Kidney (tissue), 14 donors: Measurements from ENCODE around the gene BRD7. TPM values are rescaled to one million over a fixed set of nuclear protein-coding genes. Genes with fewer than 3 reads are reported as not detected.

Experiments used
- DNase-seq, 5 donors: peaks; one replicate each; pipeline ENCODE4 v3.0.0-alpha.2; 2013 to 2020
- FAIRE-seq: peaks from 2 replicates; lab custom pipeline; 2012; peaks lifted over from hg19 to GRCh38; lab: Jason Lieb, UNC
- H3K27ac ChIP-seq, 2 donors: one replicate each; pipeline ENCODE4 v1.7.0; 2013; ENCODE audit warnings: low read depth in 2 of 2, low read length in 2 of 2, inconsistent platforms in 1 of 2
- H3K27me3 ChIP-seq: one replicate; pipeline ENCODE4 v1.7.1; 2013; ENCODE audit warnings: low read length, inconsistent platforms; ENCODE audit not compliant: control insufficient read depth, insufficient read depth
- H3K36me3 ChIP-seq, 3 donors: one replicate each; pipeline versions ENCODE4 v1.7.0 to v1.7.1; 2013; ENCODE audit warnings: low read length in 3 of 3, control low read depth in 1 of 3, inconsistent platforms in 1 of 3; ENCODE audit not compliant: insufficient read depth in 3 of 3, control insufficient read depth in 2 of 3
- H3K4me1 ChIP-seq, 3 donors: one replicate each; pipeline versions ENCODE4 v1.7.0 to v1.7.1; 2013; ENCODE audit warnings: low read length in 3 of 3, inconsistent platforms in 1 of 3, low read depth in 1 of 3; ENCODE audit not compliant: control insufficient read depth in 2 of 3, insufficient read depth in 2 of 3
- H3K4me3 ChIP-seq, 3 donors: one replicate each; pipeline versions ENCODE4 v1.7.0 to v1.8.1; 2013; ENCODE audit warnings: low read length in 3 of 3, control low read depth in 1 of 3, inconsistent platforms in 1 of 3
- H3K9ac ChIP-seq, 3 donors: one replicate each; pipeline versions ENCODE4 v1.7.0 to v1.7.1; 2013; ENCODE audit warnings: low read length in 3 of 3, control low read depth in 1 of 3, inconsistent platforms in 1 of 3
- H3K9me3 ChIP-seq, 3 donors: one replicate each; pipeline versions ENCODE4 v1.7.0 to v1.7.1; 2013; ENCODE audit warnings: low read length in 3 of 3, control low read depth in 1 of 3, inconsistent platforms in 1 of 3; ENCODE audit not compliant: control insufficient read depth in 2 of 3, insufficient read depth in 1 of 3
- intact Hi-C: fragments of 100-400 bp; cut with DNase I; formaldehyde crosslinking; loops from one replicate; pipeline ENCODE4 v1.11.1; 2022
- polyA plus RNA-seq: library from polyadenylated mRNA; stranded (reverse); fragments of 350-450 nt; fragmentation: Illumina TruSeq; extraction: RNeasy Lipid Tissue Mini Kit (QIAGEN cat#74804); gene quantifications from one replicate; pipeline ENCODE4 v1.2.3, GENCODE V29; 2014; ENCODE audit warnings: low read depth, low replicate concordance; ENCODE audit not compliant: insufficient read depth
- total RNA-seq: library from RNA; stranded (reverse); fragmentation: NEBNext Ultra II Directional; extraction: Animal tissue kit (Norgen Biotek cat#: 25700); gene quantifications from one replicate; pipeline ENCODE4 v1.2.1, GENCODE V29; 2021
- TF ChIP-seq, protein P1 (sequence below): IDR thresholded peaks from 3 replicates; pipeline ENCODE4 v1.5.1; 2012; ENCODE audit warnings: mild to moderate bottlenecking, moderate library complexity, borderline replicate concordance; ENCODE audit not compliant: insufficient read depth; ENCODE audit errors: extremely low read depth
- donor health status: control.
- donor health status: control.
- donor health status: control.
- donor health status: control.
- donor health status: control.
- donor health status: DM: yes; HTN: yes; CAD: no.
- donor health status: Normal renal cell carcinoma (clear cell type).

The BRD7 gene
- total and polyA plus RNA-seq, 2 donors from 2014 or later: 44.1 to 68.0 TPM

DNA sequence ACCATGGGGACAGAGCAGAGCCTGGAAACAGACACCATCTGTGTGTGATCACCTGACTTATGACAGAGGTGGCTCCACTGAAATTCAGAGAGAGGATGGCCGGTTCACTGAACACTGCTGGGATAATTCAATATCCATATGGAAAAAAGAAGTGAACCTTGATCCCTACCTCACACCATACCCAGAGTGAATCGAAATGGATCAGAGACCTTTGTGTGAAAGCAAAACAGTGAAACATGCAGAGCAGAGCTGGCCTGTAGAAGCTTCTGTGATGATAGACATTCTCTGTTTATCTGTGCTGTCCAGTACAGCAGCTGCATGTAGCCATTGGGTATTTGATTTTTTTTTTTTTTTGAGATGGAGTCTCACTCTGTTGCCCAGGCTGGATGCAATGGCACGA is 82.1 kb downstream of the BRD7 start:
- H3K36me3 ChIP-seq: no peaks in the 10 kb centered on the region
- TF ChIP-seq, protein P1, sequence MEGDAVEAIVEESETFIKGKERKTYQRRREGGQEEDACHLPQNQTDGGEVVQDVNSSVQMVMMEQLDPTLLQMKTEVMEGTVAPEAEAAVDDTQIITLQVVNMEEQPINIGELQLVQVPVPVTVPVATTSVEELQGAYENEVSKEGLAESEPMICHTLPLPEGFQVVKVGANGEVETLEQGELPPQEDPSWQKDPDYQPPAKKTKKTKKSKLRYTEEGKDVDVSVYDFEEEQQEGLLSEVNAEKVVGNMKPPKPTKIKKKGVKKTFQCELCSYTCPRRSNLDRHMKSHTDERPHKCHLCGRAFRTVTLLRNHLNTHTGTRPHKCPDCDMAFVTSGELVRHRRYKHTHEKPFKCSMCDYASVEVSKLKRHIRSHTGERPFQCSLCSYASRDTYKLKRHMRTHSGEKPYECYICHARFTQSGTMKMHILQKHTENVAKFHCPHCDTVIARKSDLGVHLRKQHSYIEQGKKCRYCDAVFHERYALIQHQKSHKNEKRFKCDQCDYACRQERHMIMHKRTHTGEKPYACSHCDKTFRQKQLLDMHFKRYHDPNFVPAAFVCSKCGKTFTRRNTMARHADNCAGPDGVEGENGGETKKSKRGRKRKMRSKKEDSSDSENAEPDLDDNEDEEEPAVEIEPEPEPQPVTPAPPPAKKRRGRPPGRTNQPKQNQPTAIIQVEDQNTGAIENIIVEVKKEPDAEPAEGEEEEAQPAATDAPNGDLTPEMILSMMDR: no peak

DNA sequence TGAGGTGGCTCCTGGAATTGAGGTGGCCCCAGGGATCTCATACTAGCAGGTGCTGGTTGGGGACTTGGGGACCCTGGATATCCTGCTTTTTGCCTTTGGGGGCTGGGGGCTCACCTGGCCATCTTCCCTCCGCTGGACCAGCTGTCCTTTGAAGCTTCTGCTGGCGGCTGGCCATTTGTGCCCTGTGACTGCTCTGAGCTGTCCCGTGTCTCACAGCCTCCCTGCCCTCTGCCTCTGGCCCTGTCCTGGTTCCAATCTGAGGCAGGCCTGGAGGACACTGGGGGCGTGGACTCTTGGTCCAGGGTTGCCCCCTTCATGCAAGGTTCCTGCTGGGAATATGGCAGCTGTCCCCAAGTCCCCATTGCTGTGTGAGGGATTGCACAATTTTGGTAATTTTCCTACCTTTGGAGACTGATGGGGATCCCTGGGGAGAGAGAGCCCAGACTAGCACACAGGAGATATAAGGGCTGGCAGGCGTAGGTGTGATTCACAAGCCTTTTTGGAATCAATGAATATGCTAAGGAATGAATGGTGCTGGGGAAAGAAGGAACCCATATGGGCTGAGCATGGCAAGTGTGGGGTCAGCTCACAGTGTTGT is 83.3 kb downstream of the BRD7 start:
- FAIRE-seq (no peak), DNase-seq (no peak)
- Histone ChIP-seq H3K4me3 (no peak overlapping the region), H3K9me3 (no peaks in the 10 kb centered on the region), H3K4me1 (no peaks in the 10 kb centered on the region), H3K36me3 (no peaks in the 10 kb centered on the region), H3K27ac (no peak overlapping the region), H3K9ac (no peak overlapping the region), H3K27me3 (no peaks in the 10 kb centered on the region)
- intact Hi-C loops: no loop called here
- TF ChIP-seq, protein P1: no peak

More for the DNA sequence above, 82.1 kb downstream of the BRD7 start:
- Histone ChIP-seq H3K27me3 (no peaks in the 10 kb centered on the region), H3K27ac (no peak overlapping the region), H3K4me3 (no peak overlapping the region), H3K4me1 (no peaks in the 10 kb centered on the region), H3K9me3 (no peaks in the 10 kb centered on the region), H3K9ac (no peak overlapping the region)
- no peak for FAIRE-seq
- no peak for DNase-seq
- intact Hi-C loops: no loop called here

DNA sequence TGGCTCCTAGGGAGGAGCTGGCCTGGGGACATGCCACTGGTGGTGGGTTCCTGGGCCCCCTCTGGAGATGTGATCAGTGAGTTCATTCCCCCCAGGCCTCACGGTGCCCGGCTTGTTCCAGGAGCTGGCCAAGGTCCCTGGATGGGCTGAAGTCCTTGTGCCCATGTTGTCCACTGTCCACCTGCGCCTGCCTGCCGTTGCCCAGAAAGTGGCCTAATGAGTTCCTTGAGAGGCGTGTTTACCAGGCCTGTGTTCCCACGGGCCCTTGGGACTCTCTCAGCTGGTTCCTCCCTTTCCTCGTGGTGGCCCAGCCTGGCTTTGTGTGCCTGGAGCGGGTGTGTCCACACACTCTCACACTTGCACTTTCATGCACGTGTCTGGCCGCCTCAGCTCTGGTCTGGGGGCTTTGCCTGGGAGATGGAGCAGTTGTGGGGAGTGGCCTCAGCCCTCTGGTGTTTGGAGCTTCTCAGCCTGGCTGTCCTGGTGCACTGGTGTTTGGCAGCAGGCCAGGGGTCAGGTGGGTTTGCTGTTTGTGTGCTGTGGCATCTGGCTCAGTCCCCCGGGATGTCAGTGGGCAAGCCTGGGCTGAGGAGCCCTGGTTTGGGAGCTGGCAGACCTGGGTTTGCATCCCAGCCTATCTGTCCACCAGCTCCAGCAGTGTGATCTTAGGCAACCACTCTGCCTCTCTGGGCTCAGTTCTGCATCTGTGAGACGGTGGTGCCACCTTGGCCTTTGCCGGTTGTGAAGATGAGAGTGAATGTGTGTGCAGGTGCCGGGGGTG is 84.5 kb downstream of the BRD7 start:
- DNase-seq (no peak), FAIRE-seq (no peak)
- no peak overlapping the region for H3K9ac ChIP-seq
- H3K27me3 ChIP-seq: no peaks in the 10 kb centered on the region
- intact Hi-C loops: no loop called here
- H3K36me3 ChIP-seq: no peaks in the 10 kb centered on the region
- no peaks in the 10 kb centered on the region for H3K4me1 ChIP-seq
- no peak overlapping the region for H3K4me3 ChIP-seq
- H3K27ac ChIP-seq: no peak overlapping the region
- TF ChIP-seq, protein P1: no peak
- H3K9me3 ChIP-seq: no peaks in the 10 kb centered on the region
